ENCODE measurements around the gene SIRT5.

DNA sequence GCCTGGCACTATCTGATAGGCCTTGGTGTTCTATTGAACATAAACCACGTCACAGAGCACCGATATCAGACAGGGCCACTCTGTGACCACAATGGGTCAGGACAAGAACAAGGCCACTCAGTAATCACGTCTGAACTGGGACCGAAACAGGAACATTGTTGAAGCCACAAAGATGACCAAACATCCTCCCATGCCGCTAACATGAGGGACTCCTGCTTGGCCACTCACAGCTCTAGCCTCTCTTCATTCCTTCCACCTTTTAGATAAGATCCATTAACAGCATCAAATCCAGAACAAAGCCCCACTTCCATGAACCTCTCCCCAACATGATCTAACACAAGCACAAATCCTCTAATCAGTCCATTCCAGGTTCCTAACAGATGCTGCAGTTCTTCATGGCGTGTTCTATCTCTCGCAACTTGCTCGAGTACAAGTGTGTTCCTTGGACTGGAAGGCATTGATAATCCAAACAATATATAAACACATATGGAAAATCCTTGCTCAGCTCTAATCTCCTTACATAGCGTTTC is 7.4 kb downstream of the SIRT5 start:
- TF ChIP-seq, protein P1, sequence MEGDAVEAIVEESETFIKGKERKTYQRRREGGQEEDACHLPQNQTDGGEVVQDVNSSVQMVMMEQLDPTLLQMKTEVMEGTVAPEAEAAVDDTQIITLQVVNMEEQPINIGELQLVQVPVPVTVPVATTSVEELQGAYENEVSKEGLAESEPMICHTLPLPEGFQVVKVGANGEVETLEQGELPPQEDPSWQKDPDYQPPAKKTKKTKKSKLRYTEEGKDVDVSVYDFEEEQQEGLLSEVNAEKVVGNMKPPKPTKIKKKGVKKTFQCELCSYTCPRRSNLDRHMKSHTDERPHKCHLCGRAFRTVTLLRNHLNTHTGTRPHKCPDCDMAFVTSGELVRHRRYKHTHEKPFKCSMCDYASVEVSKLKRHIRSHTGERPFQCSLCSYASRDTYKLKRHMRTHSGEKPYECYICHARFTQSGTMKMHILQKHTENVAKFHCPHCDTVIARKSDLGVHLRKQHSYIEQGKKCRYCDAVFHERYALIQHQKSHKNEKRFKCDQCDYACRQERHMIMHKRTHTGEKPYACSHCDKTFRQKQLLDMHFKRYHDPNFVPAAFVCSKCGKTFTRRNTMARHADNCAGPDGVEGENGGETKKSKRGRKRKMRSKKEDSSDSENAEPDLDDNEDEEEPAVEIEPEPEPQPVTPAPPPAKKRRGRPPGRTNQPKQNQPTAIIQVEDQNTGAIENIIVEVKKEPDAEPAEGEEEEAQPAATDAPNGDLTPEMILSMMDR (conservative IDR thresholded peaks at IDR 0.05): no peak
- no peak for TF ChIP-seq EZH2 (IDR thresholded peaks at IDR 0.05; ENCODE audit: low read depth)
